ENCODE measurements around the gene RUFY4. TPM values are rescaled to one million over a fixed set of nuclear protein-coding genes. Genes with fewer than 3 reads are reported as not detected.

The RUFY4 gene
- total RNA-seq, 1 donor from 2014 or later = not detected

DNA sequence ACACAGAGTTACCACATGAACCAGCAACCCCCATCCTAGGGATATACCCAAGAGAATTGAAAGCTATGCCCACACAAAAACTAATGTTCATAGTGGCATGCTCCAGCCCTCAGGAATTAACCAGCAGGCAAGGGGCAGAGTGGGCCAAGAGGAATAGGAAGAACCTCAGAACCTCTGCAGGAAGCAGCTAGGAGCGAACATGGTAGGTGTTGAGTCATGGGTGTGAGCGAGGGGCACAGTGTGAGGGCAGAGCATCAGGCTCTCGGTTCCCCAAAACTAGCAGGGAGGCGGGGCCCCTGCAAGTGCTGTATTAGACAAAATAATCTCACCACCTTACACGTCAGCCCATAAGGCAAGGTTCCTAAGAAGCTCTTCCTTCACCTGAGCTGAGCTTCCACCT is 5.6 kb upstream of the RUFY4 start:
- H3K4me3 ChIP-seq (ENCODE audit: insufficient read depth, low read depth, low read length) = no peak overlapping the region
- Mint-ChIP-seq H3K27me3 (ENCODE audit: low read depth, unreplicated experiment) (peaks cover 59% of the 10 kb centered on the region), H3K9me3 (ENCODE audit: unreplicated experiment) (no peaks in the 10 kb centered on the region), H3K4me3 (ENCODE audit: unreplicated experiment) (no peak overlapping the region), H3K4me1 (ENCODE audit: low read depth, unreplicated experiment) (no peaks in the 10 kb centered on the region), H3K36me3 (ENCODE audit: low read depth, unreplicated experiment) (no peaks in the 10 kb centered on the region), H3K27ac (ENCODE audit: unreplicated experiment) (no peak overlapping the region)
- H3K27me3 ChIP-seq (ENCODE audit: insufficient read depth, low read length) = peaks cover 33% of the 10 kb centered on the region
- no peak for FAIRE-seq
- H3K4me1 ChIP-seq (ENCODE audit: insufficient read depth, low read length) = no peaks in the 10 kb centered on the region
- no peak for TF ChIP-seq EZH2 (IDR thresholded peaks at IDR 0.05; ENCODE audit: insufficient read depth, low read length)
- TF ChIP-seq, protein P1, sequence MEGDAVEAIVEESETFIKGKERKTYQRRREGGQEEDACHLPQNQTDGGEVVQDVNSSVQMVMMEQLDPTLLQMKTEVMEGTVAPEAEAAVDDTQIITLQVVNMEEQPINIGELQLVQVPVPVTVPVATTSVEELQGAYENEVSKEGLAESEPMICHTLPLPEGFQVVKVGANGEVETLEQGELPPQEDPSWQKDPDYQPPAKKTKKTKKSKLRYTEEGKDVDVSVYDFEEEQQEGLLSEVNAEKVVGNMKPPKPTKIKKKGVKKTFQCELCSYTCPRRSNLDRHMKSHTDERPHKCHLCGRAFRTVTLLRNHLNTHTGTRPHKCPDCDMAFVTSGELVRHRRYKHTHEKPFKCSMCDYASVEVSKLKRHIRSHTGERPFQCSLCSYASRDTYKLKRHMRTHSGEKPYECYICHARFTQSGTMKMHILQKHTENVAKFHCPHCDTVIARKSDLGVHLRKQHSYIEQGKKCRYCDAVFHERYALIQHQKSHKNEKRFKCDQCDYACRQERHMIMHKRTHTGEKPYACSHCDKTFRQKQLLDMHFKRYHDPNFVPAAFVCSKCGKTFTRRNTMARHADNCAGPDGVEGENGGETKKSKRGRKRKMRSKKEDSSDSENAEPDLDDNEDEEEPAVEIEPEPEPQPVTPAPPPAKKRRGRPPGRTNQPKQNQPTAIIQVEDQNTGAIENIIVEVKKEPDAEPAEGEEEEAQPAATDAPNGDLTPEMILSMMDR (IDR thresholded peaks at IDR 0.05; ENCODE audit: insufficient read depth, low read depth, low read length) = no peak
- no peak for DNase-seq (ENCODE audit: low read depth)
- H3K4me2 ChIP-seq (ENCODE audit: low read length) = no peak overlapping the region
- H3K36me3 ChIP-seq (ENCODE audit: insufficient read depth, low read length) = no peaks in the 10 kb centered on the region
- H2AFZ ChIP-seq (ENCODE audit: low read depth, low read length) = no peak overlapping the region
- no peaks in the 10 kb centered on the region for H3K79me2 ChIP-seq (ENCODE audit: insufficient read depth, low read length)
- no peak overlapping the region for H3K9ac ChIP-seq (ENCODE audit: low read length)
- no peak overlapping the region for H3K27ac ChIP-seq (ENCODE audit: low read depth, low read length)
- H4K20me1 ChIP-seq (ENCODE audit: insufficient read depth, low read length) = no peaks in the 10 kb centered on the region
- no peaks in the 10 kb centered on the region for H3K9me3 ChIP-seq (ENCODE audit: insufficient read depth, low read depth, low read length)

DNA sequence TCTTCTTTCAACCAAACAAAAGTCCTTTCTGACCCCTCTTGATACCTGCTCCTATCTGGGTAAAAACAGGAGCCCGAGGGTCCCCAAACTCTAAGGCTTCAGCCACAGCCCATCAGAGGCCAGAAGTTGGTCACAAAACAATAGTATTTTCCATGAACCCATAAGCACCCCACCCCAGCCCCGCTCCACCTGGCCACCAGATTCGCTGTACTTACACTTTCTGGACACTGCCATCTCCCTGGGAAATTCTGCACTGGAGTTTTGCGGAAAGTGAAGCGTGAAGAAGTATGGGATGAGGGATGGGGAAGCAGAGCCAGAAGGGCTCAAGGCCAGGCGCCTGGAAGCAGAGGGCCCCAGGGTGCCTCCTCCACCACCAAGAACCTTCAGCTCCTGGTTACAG is 5.2 kb upstream of the RUFY4 start:
- Histone ChIP-seq H3K27ac (ENCODE audit: low read depth, low read length) (no peak overlapping the region), H3K36me3 (ENCODE audit: insufficient read depth, low read length) (no peaks in the 10 kb centered on the region), H3K9me3 (ENCODE audit: insufficient read depth, low read depth, low read length) (no peaks in the 10 kb centered on the region), H3K9ac (ENCODE audit: low read length) (no peak overlapping the region), H3K79me2 (ENCODE audit: insufficient read depth, low read length) (no peaks in the 10 kb centered on the region), H3K27me3 (ENCODE audit: insufficient read depth, low read length) (peaks cover 30% of the 10 kb centered on the region), H3K4me2 (ENCODE audit: low read length) (no peak overlapping the region), H3K4me3 (ENCODE audit: insufficient read depth, low read depth, low read length) (no peak overlapping the region), H2AFZ (ENCODE audit: low read depth, low read length) (no peak overlapping the region), H3K4me1 (ENCODE audit: insufficient read depth, low read length) (no peaks in the 10 kb centered on the region), H4K20me1 (ENCODE audit: insufficient read depth, low read length) (no peaks in the 10 kb centered on the region)
- H3K27ac Mint-ChIP-seq (ENCODE audit: unreplicated experiment) = no peak overlapping the region
- FAIRE-seq = no peak
- peaks cover 59% of the 10 kb centered on the region for H3K27me3 Mint-ChIP-seq (ENCODE audit: low read depth, unreplicated experiment)
- H3K9me3 Mint-ChIP-seq (ENCODE audit: unreplicated experiment) = no peaks in the 10 kb centered on the region
- H3K36me3 Mint-ChIP-seq (ENCODE audit: low read depth, unreplicated experiment) = no peaks in the 10 kb centered on the region
- no peaks in the 10 kb centered on the region for H3K4me1 Mint-ChIP-seq (ENCODE audit: low read depth, unreplicated experiment)
- H3K4me3 Mint-ChIP-seq (ENCODE audit: unreplicated experiment) = no peak overlapping the region
- TF ChIP-seq EZH2 (IDR thresholded peaks at IDR 0.05; ENCODE audit: insufficient read depth, low read length) = no peak
- TF ChIP-seq, protein P1 (IDR thresholded peaks at IDR 0.05; ENCODE audit: insufficient read depth, low read depth, low read length) = no peak
- DNase-seq (ENCODE audit: low read depth) = no peak

DNA sequence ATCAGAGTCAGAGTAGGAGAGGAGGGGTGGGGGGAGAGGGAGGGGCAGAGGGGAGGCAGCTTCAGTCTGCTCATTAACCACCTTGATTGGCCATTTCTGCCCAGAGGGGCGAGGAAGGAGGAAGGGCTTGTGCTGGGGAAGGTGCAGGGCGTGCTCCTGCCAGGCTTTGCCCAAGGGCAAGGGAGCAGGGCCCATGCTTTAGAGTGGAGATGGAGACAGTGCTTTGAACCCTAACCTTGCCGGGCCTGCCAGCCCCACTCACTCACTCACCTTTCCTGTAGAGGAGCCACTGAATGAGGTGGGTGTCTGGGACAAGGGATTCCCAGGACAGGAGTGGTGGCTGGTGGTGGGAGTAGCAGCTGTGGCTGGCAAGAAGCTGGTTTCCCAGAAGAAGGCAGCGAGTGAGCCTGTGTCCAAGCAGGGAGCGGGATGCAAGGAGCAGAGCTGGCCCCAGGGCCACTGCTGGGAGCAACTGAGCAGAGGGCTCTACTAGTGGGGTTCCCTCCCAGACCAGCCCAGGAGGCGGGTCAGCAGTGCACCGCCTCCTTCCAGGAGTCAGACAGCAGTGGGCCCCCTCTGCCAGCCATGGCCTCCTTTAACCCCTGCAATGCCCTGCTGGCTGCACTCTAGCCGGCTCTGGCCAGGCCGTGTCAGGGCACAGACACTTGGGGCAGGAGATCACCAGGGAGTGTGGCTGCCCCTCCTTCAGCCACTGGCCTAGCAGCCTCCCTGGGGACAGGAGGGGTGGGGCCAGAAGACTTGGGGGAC is 3.6 kb upstream of the RUFY4 start:
- FAIRE-seq (no peak), DNase-seq (ENCODE audit: low read depth) (no peak)
- Mint-ChIP-seq H3K9me3 (ENCODE audit: unreplicated experiment) (no peaks in the 10 kb centered on the region), H3K27ac (ENCODE audit: unreplicated experiment) (no peak overlapping the region), H3K27me3 (ENCODE audit: low read depth, unreplicated experiment) (peaks cover 51% of the 10 kb centered on the region), H3K36me3 (ENCODE audit: low read depth, unreplicated experiment) (no peaks in the 10 kb centered on the region), H3K4me1 (ENCODE audit: low read depth, unreplicated experiment) (no peaks in the 10 kb centered on the region), H3K4me3 (ENCODE audit: unreplicated experiment) (no peak overlapping the region)
- H3K9ac ChIP-seq (ENCODE audit: low read length) = no peak overlapping the region
- H3K79me2 ChIP-seq (ENCODE audit: insufficient read depth, low read length) = no peaks in the 10 kb centered on the region
- H3K4me3 ChIP-seq (ENCODE audit: insufficient read depth, low read depth, low read length) = no peak overlapping the region
- TF ChIP-seq EZH2 (IDR thresholded peaks at IDR 0.05; ENCODE audit: insufficient read depth, low read length) = no peak
- TF ChIP-seq, protein P1 (IDR thresholded peaks at IDR 0.05; ENCODE audit: insufficient read depth, low read depth, low read length) = no peak
- H3K4me1 ChIP-seq (ENCODE audit: insufficient read depth, low read length) = no peaks in the 10 kb centered on the region
- H3K36me3 ChIP-seq (ENCODE audit: insufficient read depth, low read length) = no peaks in the 10 kb centered on the region
- H3K27me3 ChIP-seq (ENCODE audit: insufficient read depth, low read length) = peaks cover 21% of the 10 kb centered on the region
- H3K4me2 ChIP-seq (ENCODE audit: low read length) = no peak overlapping the region
- no peaks in the 10 kb centered on the region for H4K20me1 ChIP-seq (ENCODE audit: insufficient read depth, low read length)
- H3K9me3 ChIP-seq (ENCODE audit: insufficient read depth, low read depth, low read length) = no peaks in the 10 kb centered on the region
- H2AFZ ChIP-seq (ENCODE audit: low read depth, low read length) = no peak overlapping the region
- H3K27ac ChIP-seq (ENCODE audit: low read depth, low read length) = no peak overlapping the region

Data from astrocyte (in vitro differentiated cells and primary cell).